ENCODE results near the gene CRHR2.

The CRHR2 gene

GRCh38 chr7:30707391-30708357, 25.4 kb upstream of the CRHR2 start:
- intact Hi-C loops (cut with DNase I): no loop called here
- DNase-seq: peak in 2 of 10 donors; percentile 77

GRCh38 chr7:30706908-30707307, 24.7 kb upstream of the CRHR2 start:
- peak in 2 of 10 donors; percentile 49 to 66 for DNase-seq
- intact Hi-C loops (cut with DNase I): no loop called here

DNA sequence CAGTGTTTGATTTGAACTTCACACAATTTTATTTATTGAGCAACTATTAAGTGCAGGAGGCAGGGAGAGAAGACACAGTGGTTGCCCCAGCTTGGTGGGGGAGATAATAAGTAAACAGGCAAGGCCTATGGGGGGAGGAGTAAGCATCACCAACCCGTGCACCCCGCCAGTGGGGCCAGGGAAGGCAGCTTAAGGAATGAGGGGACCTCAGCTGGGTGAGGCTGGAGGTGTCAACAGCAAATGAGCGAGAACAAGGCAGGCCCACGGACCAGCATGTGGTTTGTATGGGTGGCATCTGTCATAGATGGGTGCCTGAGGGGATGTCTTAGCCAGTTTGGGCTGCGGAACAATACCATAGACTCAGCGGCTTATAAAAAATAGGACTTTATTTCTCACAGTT, 24.1 kb upstream of the CRHR2 start:
- peak in 1 of 10 donors; percentile 74 for DNase-seq
- intact Hi-C loops (cut with DNase I): no loop called here

DNA sequence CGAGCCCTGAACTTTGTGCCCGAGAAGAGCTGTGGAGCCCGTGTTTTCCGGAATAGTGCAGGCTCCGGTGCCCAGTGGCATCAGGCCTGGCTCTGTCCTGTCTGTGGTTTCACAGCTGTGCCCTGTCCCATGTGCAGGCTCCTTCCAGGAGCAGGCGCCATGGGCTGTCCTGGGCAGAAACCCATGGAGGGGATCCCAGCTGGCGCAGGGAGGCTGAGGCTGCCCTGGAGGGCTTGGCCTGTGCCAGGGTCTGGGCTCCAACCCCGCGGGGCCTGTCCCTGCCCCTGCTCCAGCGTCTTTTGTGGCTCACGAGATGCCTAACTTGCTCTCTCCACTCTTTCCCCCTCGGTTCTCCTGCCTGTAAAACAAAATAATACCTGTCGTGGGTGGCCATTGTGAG, 23.3 kb upstream of the CRHR2 start:
- DNase-seq: peak in 2 of 10 donors; percentile 38 to 70
- intact Hi-C loops (cut with DNase I): no loop called here

DNA sequence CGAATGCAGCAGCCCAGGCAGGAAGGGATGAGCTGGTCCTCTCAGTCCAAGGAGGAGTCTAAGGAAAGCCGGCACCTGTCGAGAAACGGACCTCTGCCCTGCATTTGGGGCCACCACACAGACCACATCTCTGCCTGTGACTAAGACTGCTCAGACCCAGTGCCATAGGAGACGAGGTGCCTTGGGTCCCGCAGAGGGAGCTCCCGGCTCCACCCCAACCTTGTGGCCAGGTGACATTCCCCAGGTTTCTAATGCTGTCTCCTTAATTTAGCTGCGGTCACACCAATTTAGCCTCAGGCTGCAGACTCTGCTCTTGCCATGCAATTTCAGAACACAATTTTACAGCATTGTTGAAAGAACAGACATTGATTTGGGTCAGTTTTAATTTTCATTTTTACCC, 22.8 kb upstream of the CRHR2 start:
- intact Hi-C loops (cut with DNase I): no loop called here
- peak in 2 of 10 donors; percentile 49 to 57 for DNase-seq

GRCh38 chr7:30703756-30704155, 21.5 kb upstream of the CRHR2 start:
- intact Hi-C loops (cut with DNase I): no loop called here
- peak in 2 of 10 donors; percentile 9 to 22 for DNase-seq

DNA sequence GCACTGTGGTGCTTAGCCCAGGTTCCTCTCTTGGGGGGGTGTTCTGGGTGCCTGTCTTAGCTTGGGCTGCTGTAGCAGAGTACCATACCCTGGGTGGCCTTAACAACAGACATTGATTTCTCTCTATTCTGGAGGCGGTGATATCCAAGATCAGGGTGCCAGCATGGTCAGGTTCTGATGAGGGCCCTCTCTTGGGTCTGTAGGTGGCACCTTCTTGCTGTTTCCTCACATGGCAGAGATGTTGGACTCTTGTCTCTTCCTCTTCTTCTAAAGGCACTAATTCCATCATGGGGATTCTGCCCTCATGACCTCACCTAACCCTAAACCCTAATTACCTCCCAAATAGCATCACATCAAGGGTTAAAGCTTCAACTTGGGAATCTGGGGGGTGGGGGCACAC, 19.9 kb upstream of the CRHR2 start:
- intact Hi-C loops (cut with DNase I): no loop called here
- DNase-seq: peak in 1 of 10 donors; percentile 58

DNA sequence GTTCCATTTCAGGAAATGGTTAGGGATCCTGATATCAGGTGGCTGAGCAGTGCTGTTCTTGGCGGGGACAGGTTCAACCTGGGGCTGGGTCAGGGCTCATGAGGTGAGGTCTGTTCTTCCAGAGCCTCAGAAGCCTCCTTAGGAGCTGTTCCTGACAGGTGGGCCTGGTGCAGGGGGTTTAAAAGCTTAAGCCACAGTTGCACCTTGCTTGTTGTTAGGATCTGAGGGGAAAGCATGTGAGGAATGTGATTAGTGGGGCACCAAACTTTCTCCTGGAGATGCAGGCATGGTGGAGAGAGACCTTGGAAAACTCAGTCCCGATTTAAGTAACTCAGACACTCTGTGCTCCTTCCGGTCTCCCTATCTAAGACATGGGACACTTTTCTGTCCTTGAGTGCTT, 18.7 kb upstream of the CRHR2 start:
- DNase-seq: peak in 2 of 10 donors; percentile 27 to 46
- intact Hi-C loops (cut with DNase I): no loop called here

GRCh38 chr7:30699706-30700495, 17.6 kb upstream of the CRHR2 start:
- intact Hi-C loops (cut with DNase I): no loop called here

GRCh38 chr7:30698481-30698880, 16.2 kb upstream of the CRHR2 start:
- intact Hi-C loops (cut with DNase I): no loop called here
- DNase-seq: peak in 2 of 10 donors; percentile 12 to 50

More at GRCh38 chr7:30699706-30700495, 17.6 kb upstream of the CRHR2 start:
- peak in 2 of 10 donors; percentile 60 to 61 for DNase-seq

GRCh38 chr7:30697719-30698460, 15.6 kb upstream of the CRHR2 start:
- intact Hi-C loops (cut with DNase I): no loop called here
- DNase-seq: peak in 2 of 10 donors; percentile 31 to 66

DNA sequence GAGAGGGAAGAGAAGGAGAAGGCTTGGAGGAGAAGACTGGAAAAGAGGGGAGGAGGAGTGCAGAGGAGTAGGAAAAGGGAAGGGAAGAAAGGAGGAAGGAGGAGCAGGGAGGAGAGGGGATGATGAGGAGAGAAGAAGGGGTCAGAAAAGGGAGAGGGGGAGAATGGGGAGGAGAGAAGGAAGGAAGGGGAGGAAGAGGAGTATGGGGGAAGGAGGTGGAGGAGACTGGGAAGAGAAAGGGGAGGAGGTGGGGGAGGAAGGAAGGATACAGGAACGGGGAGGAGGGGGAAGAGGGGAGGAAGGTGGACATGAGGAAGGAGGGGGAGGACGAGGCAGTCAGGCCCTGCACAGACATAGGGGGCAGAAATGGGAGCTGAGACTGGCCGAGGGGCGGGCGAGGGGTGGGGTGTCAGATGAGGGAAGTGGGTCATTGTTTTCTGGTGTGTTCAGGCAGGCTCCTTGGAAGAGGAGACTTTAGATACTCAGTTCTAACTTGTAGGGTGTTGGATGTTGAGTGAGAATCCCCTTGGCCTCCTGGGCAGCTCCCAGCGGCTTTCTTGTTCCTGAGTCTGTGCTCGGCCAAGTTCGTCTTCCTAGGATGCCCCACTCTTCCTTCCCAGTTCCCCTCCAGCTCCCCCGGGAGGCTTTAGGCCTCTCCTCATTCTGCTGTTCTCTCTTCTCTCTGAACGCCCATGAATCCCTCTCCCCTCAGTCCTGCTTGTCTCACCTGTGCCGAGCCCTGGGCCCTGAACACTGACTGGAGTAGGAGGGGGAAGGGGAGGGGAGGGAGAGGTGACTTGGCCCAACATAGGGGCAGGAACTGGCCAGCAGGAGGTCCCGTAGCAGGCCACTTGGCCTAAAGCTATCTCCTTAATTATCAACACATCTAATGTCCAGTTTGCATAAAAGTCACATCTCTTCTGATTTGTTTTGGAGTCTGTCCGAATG, 12.8 kb upstream of the CRHR2 start:
- DNase-seq: peak in 2 of 10 donors; percentile 27 to 45
- intact Hi-C loops (cut with DNase I): no loop called here

GRCh38 chr7:30694218-30694745, 12.0 kb upstream of the CRHR2 start:
- peak in 2 of 10 donors; percentile 54 to 59 for DNase-seq

GRCh38 chr7:30692882-30693281, 10.6 kb upstream of the CRHR2 start:
- intact Hi-C loops (cut with DNase I): no loop called here
- DNase-seq: peak in 1 of 10 donors; percentile 79

More at GRCh38 chr7:30694218-30694745, 12.0 kb upstream of the CRHR2 start:
- intact Hi-C loops (cut with DNase I): no loop called here

GRCh38 chr7:30692438-30692837, 10.2 kb upstream of the CRHR2 start:
- DNase-seq: peak in 1 of 10 donors; percentile 33
- intact Hi-C loops (cut with DNase I): no loop called here

DNA sequence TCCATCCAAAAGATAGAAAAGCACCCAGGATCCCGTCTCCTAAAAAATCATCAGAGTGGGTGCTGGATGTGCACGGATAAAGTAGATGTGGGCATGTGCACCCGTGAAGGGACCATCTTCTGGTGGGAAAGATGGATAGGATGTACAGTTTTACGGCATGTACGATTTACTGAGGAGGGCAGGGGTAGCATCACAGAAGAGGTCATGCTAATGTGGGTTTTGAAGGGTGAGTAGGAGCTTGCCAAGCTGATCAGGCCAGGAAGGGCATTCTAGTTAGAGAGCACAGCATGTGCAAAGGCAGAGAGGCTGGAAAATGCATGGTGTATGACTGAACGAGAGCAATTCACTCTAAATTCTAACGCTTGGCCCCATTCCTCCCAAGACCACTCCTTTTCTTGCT, 7.8 kb upstream of the CRHR2 start:
- intact Hi-C loops (cut with DNase I): no loop called here

GRCh38 chr7:30688718-30689221, 6.5 kb upstream of the CRHR2 start:
- intact Hi-C loops (cut with DNase I): no loop called here
- peak in 2 of 10 donors; percentile 59 to 60 for DNase-seq

More for the DNA sequence above, 7.8 kb upstream of the CRHR2 start:
- DNase-seq: no peak

- DNase-seq: peak in 2 of 10 donors; percentile 4 to 35
- intact Hi-C loops (cut with DNase I): no loop called here
Measured at GRCh38 chr7:30687604-30688003, 5.3 kb upstream of the CRHR2 start.

DNA sequence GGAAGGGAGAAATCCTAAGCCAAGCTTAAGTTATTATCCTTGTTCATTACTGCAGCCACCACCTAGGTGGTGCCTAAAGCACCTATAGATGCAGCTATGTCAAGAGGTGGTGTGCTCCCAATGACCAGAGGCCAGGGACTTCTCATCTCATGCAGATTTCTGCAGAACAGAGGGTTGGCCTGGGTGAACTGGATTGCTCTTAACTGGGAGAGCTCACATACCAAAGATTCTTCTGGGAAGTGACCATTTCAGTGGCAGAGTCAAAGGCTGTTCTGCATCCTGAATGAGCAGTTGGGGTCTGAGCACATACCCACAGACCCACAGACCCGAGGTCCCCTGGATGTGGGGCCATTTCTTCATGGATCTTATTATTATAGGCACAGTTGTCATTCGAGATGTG, 2.1 kb upstream of the CRHR2 start:
- intact Hi-C loops (cut with DNase I): no loop called here
- peak in 1 of 10 donors; percentile 12 for DNase-seq
